GM23248 (cell line): Measurements from ENCODE around the gene CCBE1. TPM values are rescaled to one million over a fixed set of nuclear protein-coding genes. Genes with fewer than 3 reads are reported as not detected.
A peak's percentile ranks its signal among the peaks of the same experiment; 100 is the strongest.

Experiments used
- DNase-seq: peaks from one replicate; pipeline ENCODE4 v3.0.0-alpha.2; 2015
- H2AFZ ChIP-seq: fragments of 200-600 bp; sonication (generic); 2 replicates; pipeline ENCODE4 v1.6.1; 2016; ENCODE audit warnings: antibody characterized with exemption
- H3F3A ChIP-seq: fragments of 200-600 bp; sonication (generic); 2 replicates; pipeline ENCODE4 v1.6.1; 2016; ENCODE audit warnings: mild to moderate bottlenecking, antibody characterized with exemption, mixed run types; ENCODE audit not compliant: insufficient read depth
- H3K27ac ChIP-seq: fragments of 200-600 bp; sonication (generic); 2 replicates; pipeline ENCODE4 v1.5.1; 2016; ENCODE audit warnings: mild to moderate bottlenecking
- H3K27me3 ChIP-seq: fragments of 200-600 bp; sonication (generic); replicated peaks from 2 replicates; pipeline ENCODE4 v1.6.1; 2016; ENCODE audit warnings: mild to moderate bottlenecking; ENCODE audit not compliant: insufficient read depth
- H3K36me3 ChIP-seq: fragments of 200-600 bp; sonication (generic); 2 replicates; pipeline ENCODE4 v1.6.1; 2016; ENCODE audit warnings: low read depth, mild to moderate bottlenecking
- H3K4me1 ChIP-seq: fragments of 200-600 bp; sonication (generic); 2 replicates; pipeline ENCODE4 v1.6.1; 2016; ENCODE audit warnings: mild to moderate bottlenecking; ENCODE audit not compliant: insufficient read depth
- H3K4me2 ChIP-seq: fragments of 200-600 bp; sonication (generic); one replicate; pipeline ENCODE4 v1.6.1; 2016; ENCODE audit warnings: mild to moderate bottlenecking; ENCODE audit not compliant: unreplicated experiment
- H3K4me3 ChIP-seq: fragments of 200-600 bp; sonication (generic); 2 replicates; pipeline ENCODE4 v1.5.1; 2016; ENCODE audit warnings: mild to moderate bottlenecking
- H3K79me2 ChIP-seq: fragments of 200-600 bp; sonication (generic); 2 replicates; pipeline ENCODE4 v1.6.1; 2016; ENCODE audit warnings: mild to moderate bottlenecking; ENCODE audit not compliant: insufficient read depth
- H3K9ac ChIP-seq: fragments of 200-600 bp; sonication (generic); 2 replicates; pipeline ENCODE4 v1.6.1; 2016; ENCODE audit warnings: mild to moderate bottlenecking
- H3K9me2 ChIP-seq: fragments of 200-600 bp; sonication (generic); 2 replicates; pipeline ENCODE4 v1.6.1; 2016; ENCODE audit warnings: mixed run types, mild to moderate bottlenecking, moderate library complexity; ENCODE audit not compliant: insufficient read depth
- H3K9me3 ChIP-seq: fragments of 200-600 bp; sonication (generic); one replicate; pipeline ENCODE4 v1.6.1; 2017; ENCODE audit warnings: low read depth
- H4K20me1 ChIP-seq: fragments of 200-600 bp; sonication (generic); 2 replicates; pipeline ENCODE4 v1.6.0; 2016; ENCODE audit not compliant: insufficient read depth
- EZH2 ChIP-seq: fragments of 200-600 bp; sonication (generic); IDR thresholded peaks from 2 replicates; pipeline ENCODE4 v1.6.1; 2018; ENCODE audit warnings: antibody characterized with exemption, mild to moderate bottlenecking; ENCODE audit not compliant: insufficient read depth, poor library complexity, severe bottlenecking
- EZH2phosphoT487 ChIP-seq: fragments of 200-600 bp; sonication (generic); IDR thresholded peaks from 2 replicates; pipeline ENCODE4 v1.6.1; 2018; ENCODE audit warnings: antibody characterized with exemption, moderate library complexity, mild to moderate bottlenecking, low read depth; ENCODE audit not compliant: insufficient read depth
- WGBS, 2 experiments: methylation state at CpG; one replicate each; pipeline ENCODE4 v1.1.6; 2015 to 2017; ENCODE audit warnings: low lambda C conversion rate in 2 of 2, low coverage in 1 of 2; ENCODE audit errors: missing lambda C conversion rate in 2 of 2; 5-methylcytosine and 5-hydroxymethylcytosine counted together
- in situ Hi-C: fragments of 300-500 bp; cut with MboI; formaldehyde crosslinking; loops from 2 replicates; pipeline ENCODE4 v1.15.0; 2020
- polyA plus RNA-seq: library from polyadenylated mRNA; unstranded; fragments of >200 nt; fragmentation: Nextera tagmentation; extraction: Ambion mirVana; gene quantifications from 2 replicates; pipeline ENCODE4 v1.2.1, GENCODE V29; 2016
- total RNA-seq: library from RNA; depleted of rRNA; stranded (reverse); fragments of >200 nt; shearing (Covaris generic); gene quantifications from 2 replicates; pipeline ENCODE4 v1.2.3, GENCODE V29; 2014

Gene CCBE1
- total and polyA plus RNA-seq, 2 experiments from 2014 or later, result 16.6 to 33.6 TPM

DNA sequence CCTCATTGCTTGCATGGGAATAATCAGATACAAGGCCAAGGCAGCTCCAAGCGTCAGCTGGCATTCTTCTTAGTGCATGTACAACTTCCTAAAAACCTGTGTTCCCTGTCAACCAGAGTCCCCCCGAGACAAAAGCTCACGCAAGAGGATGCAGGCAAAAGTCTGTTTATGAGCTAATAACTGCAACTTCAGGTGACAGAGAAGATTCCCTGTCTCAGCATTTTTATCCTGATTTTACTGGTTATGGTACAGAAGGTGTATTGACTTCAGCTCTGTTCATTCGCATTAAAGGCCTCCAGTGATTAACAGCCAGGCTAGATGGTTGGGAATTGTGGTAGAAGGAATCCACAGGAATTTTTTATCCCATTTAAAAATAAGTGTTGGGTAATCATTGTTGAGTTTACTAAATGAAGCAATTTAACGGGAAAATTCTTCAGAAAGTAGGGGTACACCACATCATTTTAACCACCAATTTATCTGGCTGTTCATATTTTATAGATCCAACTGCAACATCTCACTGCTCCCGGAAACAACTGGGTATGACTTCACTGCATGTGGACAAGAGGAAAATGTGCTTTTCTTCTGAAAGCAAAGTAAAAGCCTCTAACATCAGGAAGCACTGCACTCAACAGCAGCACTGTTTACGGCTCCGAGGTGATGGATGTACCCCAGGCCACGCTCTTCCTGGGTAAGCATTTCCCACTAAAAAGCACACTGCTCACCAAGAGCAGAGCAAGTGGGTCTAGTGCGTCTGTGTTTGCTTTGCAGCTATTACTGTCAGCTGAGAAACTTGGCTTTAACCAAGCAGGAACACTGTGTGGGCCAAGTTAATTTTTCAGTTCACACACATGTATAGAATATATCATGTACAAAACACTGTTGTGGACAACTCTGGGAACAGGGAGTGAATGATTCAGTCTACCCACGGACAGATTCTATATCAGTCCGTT is 31.9 kb downstream of the CCBE1 start:
- H3K79me2 ChIP-seq, result 0 out of 2 replicates have a peak, but pooled peaks cover 4% of the 10 kb centered on the region
- 0 out of 2 replicates have a peak, but pooled peaks cover 6% of the 10 kb centered on the region for H3F3A ChIP-seq
- WGBS, 2 experiments, result 64 to 66% methylated on average over 12 of the region's 12 CpGs
- H3K4me3 ChIP-seq, result no peak overlapping the region
- in situ Hi-C loops, result no loop called here
- no peaks in the 10 kb centered on the region for H4K20me1 ChIP-seq
- H3K27ac ChIP-seq, result no peak overlapping the region
- no peaks in the 10 kb centered on the region for H3K9me2 ChIP-seq
- H3K36me3 ChIP-seq, result no peaks in the 10 kb centered on the region
- no peak overlapping the region for H3K4me2 ChIP-seq
- no peak for TF ChIP-seq EZH2
- TF ChIP-seq EZH2phosphoT487, result no peak
- H3K9ac ChIP-seq, result no peak overlapping the region
- peaks cover 15% of the 10 kb centered on the region for H3K4me1 ChIP-seq
- no peaks in the 10 kb centered on the region for H3K27me3 ChIP-seq
- H3K9me3 ChIP-seq, result no peaks in the 10 kb centered on the region
- H2AFZ ChIP-seq, result no peak overlapping the region
- DNase-seq, result peak; percentile 14

DNA sequence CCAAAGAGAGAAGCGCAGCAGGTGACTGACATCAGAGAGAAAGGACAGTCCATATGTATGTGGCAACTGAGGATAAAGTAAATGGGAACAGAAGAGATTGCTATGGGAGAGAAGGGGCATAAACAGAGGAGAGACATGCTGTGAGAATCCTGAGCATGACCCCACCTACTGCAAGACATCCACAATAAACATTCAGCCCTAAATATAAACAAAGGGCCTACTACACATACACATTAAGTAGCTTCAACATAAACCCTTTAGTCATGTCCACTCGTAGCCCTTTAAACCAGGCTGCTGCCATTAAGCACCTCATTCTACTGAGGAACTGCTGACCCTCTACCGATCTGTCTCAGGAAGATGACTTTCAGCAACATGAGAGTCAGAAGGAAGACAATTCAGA is 32.9 kb downstream of the CCBE1 start:
- H3K36me3 ChIP-seq, result no peaks in the 10 kb centered on the region
- H3K4me3 ChIP-seq, result no peak overlapping the region

DNA sequence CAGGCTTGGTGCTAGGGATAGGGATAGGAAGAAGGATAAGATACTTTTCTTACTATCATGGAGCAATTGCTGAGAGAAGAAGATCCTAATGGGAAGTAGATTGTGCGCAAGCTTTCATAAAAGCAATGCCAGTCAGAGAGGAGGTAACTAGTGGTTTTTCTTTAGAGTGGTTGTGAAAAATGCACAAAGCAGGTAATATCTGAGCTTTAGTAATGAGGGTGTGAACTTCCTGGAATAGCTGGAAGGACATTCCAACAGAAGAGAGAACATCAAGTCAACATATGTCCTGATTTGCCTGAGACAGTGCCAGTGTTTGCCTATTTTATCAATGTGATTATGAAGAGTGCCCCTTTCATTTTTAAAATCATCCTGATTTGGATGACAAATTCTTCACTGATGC is 34.1 kb downstream of the CCBE1 start:
- H2AFZ ChIP-seq, result no peak overlapping the region
- WGBS, 2 experiments, result 93 to 100% methylated on average over 1 of the region's 1 CpG
- H3K9me2 ChIP-seq, result no peaks in the 10 kb centered on the region
- no peaks in the 10 kb centered on the region for H3K9me3 ChIP-seq
- 0 out of 2 replicates have a peak, but pooled peaks cover 16% of the 10 kb centered on the region for H3F3A ChIP-seq
- in situ Hi-C loops, result no loop called here
- H3K9ac ChIP-seq, result no peak overlapping the region
- no peak overlapping the region for H3K27ac ChIP-seq
- H3K79me2 ChIP-seq, result no peaks in the 10 kb centered on the region; the same call in 1 of the 2 replicates
- H3K4me2 ChIP-seq, result no peak overlapping the region
- no peaks in the 10 kb centered on the region for H4K20me1 ChIP-seq
- DNase-seq, result no peak
- H3K27me3 ChIP-seq, result no peaks in the 10 kb centered on the region
- H3K4me3 ChIP-seq, result no peak overlapping the region
- TF ChIP-seq EZH2phosphoT487 (no peak), EZH2 (no peak)
- peaks cover 25% of the 10 kb centered on the region for H3K4me1 ChIP-seq
- no peaks in the 10 kb centered on the region for H3K36me3 ChIP-seq

More for the DNA sequence above, 32.9 kb downstream of the CCBE1 start:
- no peaks in the 10 kb centered on the region for H3K9me2 ChIP-seq
- TF ChIP-seq EZH2phosphoT487 (no peak), EZH2 (no peak)
- no peaks in the 10 kb centered on the region for H3K9me3 ChIP-seq
- H4K20me1 ChIP-seq, result no peaks in the 10 kb centered on the region
- in situ Hi-C loops, result no loop called here
- H3K79me2 ChIP-seq, result 0 out of 2 replicates have a peak, but pooled peaks cover 4% of the 10 kb centered on the region
- H3K4me2 ChIP-seq, result no peak overlapping the region
- DNase-seq, result no peak
- 0 out of 2 replicates have a peak, but pooled peaks cover 11% of the 10 kb centered on the region for H3F3A ChIP-seq
- 97 to 100% methylated on average over 3 of the region's 3 CpGs for WGBS, 2 experiments
- H3K9ac ChIP-seq, result no peak overlapping the region
- H3K27me3 ChIP-seq, result no peaks in the 10 kb centered on the region
- H3K27ac ChIP-seq, result no peak overlapping the region
- H3K4me1 ChIP-seq, result peaks cover 19% of the 10 kb centered on the region
- no peak overlapping the region for H2AFZ ChIP-seq

- peaks cover 9% of the 10 kb centered on the region for H3K79me2 ChIP-seq
These were observed 35.1 kb downstream of the CCBE1 start for GRCh38 chr18:59661891-59662701.

More at GRCh38 chr18:59661891-59662701, 35.1 kb downstream of the CCBE1 start:
- Histone ChIP-seq H3K9me2 (no peaks in the 10 kb centered on the region), H3K4me3 (no peak overlapping the region), H3K9ac (no peak overlapping the region), H3F3A (0 out of 2 replicates have a peak, but pooled peaks cover 16% of the 10 kb centered on the region), H3K4me1 (peaks cover 25% of the 10 kb centered on the region), H3K9me3 (no peaks in the 10 kb centered on the region), H3K36me3 (no peaks in the 10 kb centered on the region), H3K27me3 (no peaks in the 10 kb centered on the region), H3K27ac (no peak overlapping the region), H3K4me2 (no peak overlapping the region), H2AFZ (no peak overlapping the region), H4K20me1 (no peaks in the 10 kb centered on the region)
- in situ Hi-C loops, result no loop called here
- peak; percentile 47 for DNase-seq
- TF ChIP-seq EZH2phosphoT487 (no peak), EZH2 (no peak)
- WGBS, 2 experiments, result 32 to 36% methylated on average over 2 of the region's 2 CpGs
